PC-9 (cell line): ENCODE results near the gene OGFOD1.

Source experiments
- CTCF ChIP-seq: fragments of 200-600 bp; sonication (generic); conservative IDR thresholded peaks from 2 replicates; pipeline ENCODE4 v1.6.1; 2017; ENCODE audit warnings: mixed run types, antibody characterized with exemption, mild to moderate bottlenecking, moderate library complexity
- EZH2 ChIP-seq: fragments of 200-600 bp; sonication (generic); IDR thresholded peaks from 2 replicates; pipeline ENCODE4 v1.8.0; 2017; ENCODE audit warnings: antibody characterized with exemption, low read depth

GRCh38 chr16:56463153-56463552 lies 11.8 kb downstream of the OGFOD1 start:
- TF ChIP-seq CTCF (no peak), EZH2 (no peak)
